ENCODE results near the gene BLOC1S4. TPM values are rescaled to one million over a fixed set of nuclear protein-coding genes. Genes with fewer than 3 reads are reported as not detected.

Gene BLOC1S4
- total RNA-seq, 1 experiment from 2014 or later: 10.7 TPM

GRCh38 chr4:6747294-6748051 is 31.5 kb downstream of the BLOC1S4 start:
- Histone ChIP-seq H3K27me3 (ENCODE audit: control insufficient read depth, insufficient read depth, low read length) (no peaks in the 10 kb centered on the region), H3K9me3 (ENCODE audit: control insufficient read depth, insufficient read depth, low read depth, low read length) (no peaks in the 10 kb centered on the region), H3K36me3 (ENCODE audit: control insufficient read depth, insufficient read depth, low read length) (no peaks in the 10 kb centered on the region), H3K4me3 (ENCODE audit: low read depth in 2 of 2, low read length in 2 of 2) (0 out of 4 replicates have a peak overlapping the region, but pooled peaks of 1 of the 2 experiments have one; percentile 14), H3K27ac (ENCODE audit: low read length) (peak overlapping the region; percentile 57), H3K4me1 (ENCODE audit: control insufficient read depth, insufficient read depth, low read length) (peaks cover 32% of the 10 kb centered on the region)
- ChIA-PET POLR2A (no interaction called here), CTCF (no interaction called here)
- intact Hi-C loops (cut with micrococcal nuclease; ENCODE audit: unreplicated experiment): no loop called here
- in situ Hi-C loops (cut with HindIII; ENCODE audit: low pct_unique_long_range_greater_than_20kb, low sequenced_read_pairs): no loop called here
- no TSS peak for BruUV-seq (replicated peaks)
- no peak for TF ChIP-seq TCF7L2 (IDR thresholded peaks at IDR 0.05; ENCODE audit: low read depth, low read length)
- TF ChIP-seq POLR2AphosphoS5 (IDR thresholded peaks at IDR 0.05; ENCODE audit: low read depth, low read length): no peak
- no peak for DNase-seq (ENCODE audit: low read depth, low spot score)
- ATAC-seq: peak; percentile 71

GRCh38 chr4:6748286-6748685 is 32.3 kb downstream of the BLOC1S4 start:
- POLR2A ChIA-PET: no interaction called here
- in situ Hi-C loops (cut with HindIII; ENCODE audit: low pct_unique_long_range_greater_than_20kb, low sequenced_read_pairs): no loop called here
- Histone ChIP-seq H3K27ac (ENCODE audit: low read length) (peak overlapping the region; percentile 57; the same call in 1 of the 2 replicates), H3K4me1 (ENCODE audit: control insufficient read depth, insufficient read depth, low read length) (peaks cover 32% of the 10 kb centered on the region), H3K36me3 (ENCODE audit: control insufficient read depth, insufficient read depth, low read length) (no peaks in the 10 kb centered on the region), H3K9me3 (ENCODE audit: control insufficient read depth, insufficient read depth, low read depth, low read length) (no peaks in the 10 kb centered on the region), H3K4me3 (ENCODE audit: low read depth in 2 of 2, low read length in 2 of 2) (no peak overlapping the region), H3K27me3 (ENCODE audit: control insufficient read depth, insufficient read depth, low read length) (no peaks in the 10 kb centered on the region)
- intact Hi-C loops (cut with micrococcal nuclease; ENCODE audit: unreplicated experiment): no loop called here
- DNase-seq (ENCODE audit: low read depth, low spot score): no peak
- CTCF ChIA-PET: no interaction called here
- TF ChIP-seq TCF7L2 (IDR thresholded peaks at IDR 0.05; ENCODE audit: low read depth, low read length): no peak
- TF ChIP-seq CTCF (IDR thresholded peaks at IDR 0.05): no peak
- TF ChIP-seq REST (IDR thresholded peaks at IDR 0.05; ENCODE audit: insufficient read depth in 1 of 2, low read depth in 2 of 2, low read length in 1 of 2): no peak
- TF ChIP-seq POLR2AphosphoS5 (IDR thresholded peaks at IDR 0.05; ENCODE audit: low read depth, low read length): no peak
- TF ChIP-seq SIN3A (IDR thresholded peaks at IDR 0.05; ENCODE audit: borderline replicate concordance, insufficient read depth, low read depth, low read length): no peak
- no peak for ATAC-seq
- no TSS peak for BruUV-seq (replicated peaks)

Data from Panc1 (cell line).